C4-2B (cell line): Measurements from ENCODE around the gene EPHA1.

Experiments
- H3K27ac ChIP-seq: fragments of 450-650 bp; 2 replicates; pipeline ENCODE4 v1.5.1; 2017
- ZFX ChIP-seq: fragments of 450-650 bp; IDR thresholded peaks from 2 replicates; pipeline ENCODE4 v1.6.1; 2017
- TF ChIP-seq, protein P1 (sequence below): fragments of 450-650 bp; conservative IDR thresholded peaks from 2 replicates; pipeline ENCODE4 v1.5.1; 2017; ENCODE audit warnings: mild to moderate bottlenecking

EPHA1 gene

GRCh38 chr7:143355450-143356385 lies 52.9 kb downstream of the EPHA1 start:
- no peak for TF ChIP-seq ZFX
- TF ChIP-seq, protein P1, sequence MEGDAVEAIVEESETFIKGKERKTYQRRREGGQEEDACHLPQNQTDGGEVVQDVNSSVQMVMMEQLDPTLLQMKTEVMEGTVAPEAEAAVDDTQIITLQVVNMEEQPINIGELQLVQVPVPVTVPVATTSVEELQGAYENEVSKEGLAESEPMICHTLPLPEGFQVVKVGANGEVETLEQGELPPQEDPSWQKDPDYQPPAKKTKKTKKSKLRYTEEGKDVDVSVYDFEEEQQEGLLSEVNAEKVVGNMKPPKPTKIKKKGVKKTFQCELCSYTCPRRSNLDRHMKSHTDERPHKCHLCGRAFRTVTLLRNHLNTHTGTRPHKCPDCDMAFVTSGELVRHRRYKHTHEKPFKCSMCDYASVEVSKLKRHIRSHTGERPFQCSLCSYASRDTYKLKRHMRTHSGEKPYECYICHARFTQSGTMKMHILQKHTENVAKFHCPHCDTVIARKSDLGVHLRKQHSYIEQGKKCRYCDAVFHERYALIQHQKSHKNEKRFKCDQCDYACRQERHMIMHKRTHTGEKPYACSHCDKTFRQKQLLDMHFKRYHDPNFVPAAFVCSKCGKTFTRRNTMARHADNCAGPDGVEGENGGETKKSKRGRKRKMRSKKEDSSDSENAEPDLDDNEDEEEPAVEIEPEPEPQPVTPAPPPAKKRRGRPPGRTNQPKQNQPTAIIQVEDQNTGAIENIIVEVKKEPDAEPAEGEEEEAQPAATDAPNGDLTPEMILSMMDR, result no peak
- no peak overlapping the region for H3K27ac ChIP-seq

DNA sequence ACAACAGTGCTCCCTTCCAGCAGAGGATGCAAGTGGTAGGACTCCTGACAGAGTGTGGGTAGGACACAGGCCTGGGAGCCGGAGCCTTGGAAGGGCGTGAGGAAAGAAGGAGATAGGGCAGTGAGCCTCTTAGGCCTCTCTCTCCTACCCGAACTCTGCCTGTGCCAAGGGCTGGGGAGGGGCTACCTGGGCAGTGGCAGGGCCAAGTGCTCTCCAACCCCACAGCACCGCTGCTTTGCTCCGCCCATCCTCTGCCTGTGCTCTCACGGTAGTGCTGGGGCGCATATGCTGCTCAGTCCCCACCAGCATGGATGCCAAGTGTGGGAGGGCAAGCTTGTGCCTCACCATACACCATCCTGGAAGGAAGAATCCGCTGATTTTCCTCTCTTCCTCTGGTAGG lies 53.7 kb downstream of the EPHA1 start:
- TF ChIP-seq ZFX, result no peak
- TF ChIP-seq, protein P1, result no peak
- no peak overlapping the region for H3K27ac ChIP-seq

DNA sequence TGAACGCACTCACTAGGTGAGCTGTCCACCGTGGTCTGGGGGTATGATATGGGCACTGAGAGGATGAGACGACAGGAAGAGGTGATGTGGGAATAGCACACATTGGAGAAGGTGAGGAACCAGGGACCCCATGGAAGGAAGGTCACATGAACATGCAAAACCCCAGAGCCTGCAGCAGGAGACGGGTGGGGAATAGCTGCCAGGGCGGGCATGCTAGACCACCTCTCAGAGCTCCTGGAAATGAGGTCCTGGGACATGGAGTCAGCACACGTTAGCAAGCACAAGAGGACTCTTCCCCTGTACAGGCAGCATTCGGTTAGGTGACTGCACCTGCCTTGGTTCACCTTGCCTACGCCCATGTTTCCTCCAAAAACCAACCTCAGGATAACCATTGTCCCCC lies 54.3 kb downstream of the EPHA1 start:
- TF ChIP-seq, protein P1, result no peak
- TF ChIP-seq ZFX, result no peak
- no peak overlapping the region for H3K27ac ChIP-seq

GRCh38 chr7:143352531-143353002 lies 56.1 kb downstream of the EPHA1 start:
- H3K27ac ChIP-seq, result no peak overlapping the region
- TF ChIP-seq ZFX, result no peak
- TF ChIP-seq, protein P1, result no peak

- TF ChIP-seq ZFX, result no peak
- TF ChIP-seq, protein P1, result no peak
- no peak overlapping the region for H3K27ac ChIP-seq
These were observed 57.1 kb downstream of the EPHA1 start for GRCh38 chr7:143351574-143351973.

- no peak overlapping the region for H3K27ac ChIP-seq
- TF ChIP-seq, protein P1, result no peak
- TF ChIP-seq ZFX, result no peak
These were observed 57.6 kb downstream of the EPHA1 start for GRCh38 chr7:143351060-143351459.

DNA sequence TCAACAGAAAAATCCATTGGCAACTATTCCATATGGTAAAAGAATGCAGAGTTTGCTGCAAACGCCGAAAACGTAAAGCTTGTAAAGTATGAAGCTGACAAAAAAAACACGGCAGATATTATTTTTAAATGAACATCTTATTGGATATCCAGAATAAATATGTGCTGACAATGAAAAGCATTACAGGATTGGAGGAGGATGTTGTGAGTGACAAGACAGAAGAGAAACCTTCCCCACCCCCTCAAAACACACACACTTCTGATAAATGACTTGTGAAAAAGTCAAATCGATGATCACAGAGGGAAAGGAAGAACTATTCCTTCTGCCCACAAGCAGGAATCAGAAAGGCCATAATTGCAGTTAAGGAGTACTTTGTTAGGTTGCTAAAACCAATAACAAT lies 60.7 kb downstream of the EPHA1 start:
- TF ChIP-seq, protein P1, result no peak
- no peak for TF ChIP-seq ZFX
- H3K27ac ChIP-seq, result no peak overlapping the region
